Heart left ventricle (tissue), 13 donors: ENCODE results near the gene PKLR.

ENCODE experiments used
- CTCF ChIP-seq, 12 donors: fragments of 200-600 bp; sonication (generic) in 4 of 12; IDR thresholded peaks; one replicate each; pipeline versions ENCODE4 v1.5.0 to v1.8.0; 2018 to 2022; ENCODE audit warnings: antibody characterized with exemption in 12 of 12, mild to moderate bottlenecking in 5 of 12
- POLR2A ChIP-seq, 2 donors: fragments of 450-650 bp; IDR thresholded peaks; one replicate each; pipeline ENCODE4 v1.6.1; 2017; ENCODE audit warnings: antibody characterized with exemption in 2 of 2, mild to moderate bottlenecking in 2 of 2, moderate library complexity in 2 of 2
- donor health status: ischemic (EF 13 %, LVEDD 7.1; RV severe dilation, severe dysfunction).
- donor health status: DM: no; HTN: yes; CAD: no.
- donor health status: DM: no; HTN: no; CAD: no.
- donor health status: ischemic (EF 25% LVEDD 6.9; RV normal size, moderate dysfunction).
- donor health status: ischemic (EF 25% LVEDD 5.7; RV mildly dilated, moderate dysfunction).
- donor health status: ischemic (EF 35%, LVEDD 5.7; RV mildly dilated, moderate dysfunction).
- donor health status: nonischemic (EF 11% LVEDD 7.7; RV severe dilation, severe dysfunction).
- donor health status: DM: yes; HTN: yes; CAD: no.
- donor health status: PGD.
- donor health status: ischemic (EF 29% LVEDD 5.4; RV normal size, mild dysfunction).
- donor health status: nonischemic (EF 23%, LVEDD 6.1; RV moderate dilation, normal function).

- TF ChIP-seq CTCF (IDR thresholded peaks at IDR 0.05): peak in 3 of 12 donors; percentile 15 to 19 (median 18)
- peak in 1 of 2 donors; percentile 77 for TF ChIP-seq POLR2A (IDR thresholded peaks at IDR 0.05)
These were observed 7.5 kb upstream of the PKLR start, which contains the start of gene FDPS for GRCh38 chr1:155308493-155309422.
